HG02852 (cell line): ENCODE data around the gene JAZF1.
"Not testable (repeated sequence)": the region's sequence is repeated elsewhere in the genome, so short reads cannot be mapped to it uniquely, and the experiment has no call there.

ENCODE experiments used
- ATAC-seq: cut with Tn5 transposase; IDR thresholded peaks from one replicate; pipeline ENCODE4 v1.9.1; 2021; ENCODE audit warnings: mild to moderate bottlenecking, moderate library complexity; ENCODE audit not compliant: unreplicated experiment

JAZF1 gene

GRCh38 chr7:27863880-27864279 is 316.7 kb downstream of the JAZF1 start:
- no peak for ATAC-seq

GRCh38 chr7:27861747-27862146 is 318.8 kb downstream of the JAZF1 start:
- ATAC-seq, result no peak

- no peak for ATAC-seq
Observed at GRCh38 chr7:27860800-27861199, 319.8 kb downstream of the JAZF1 start.

GRCh38 chr7:27856703-27857485 is 323.7 kb downstream of the JAZF1 start:
- not testable (repeated sequence) for ATAC-seq

- no peak for ATAC-seq
Observed at GRCh38 chr7:27850531-27850930, 330.1 kb downstream of the JAZF1 start.

GRCh38 chr7:27846388-27846787 is 334.2 kb downstream of the JAZF1 start:
- ATAC-seq, result no peak

GRCh38 chr7:27843584-27844305 is 336.9 kb downstream of the JAZF1 start:
- ATAC-seq, result no peak

GRCh38 chr7:27842851-27843250 is 337.7 kb downstream of the JAZF1 start:
- no peak for ATAC-seq

GRCh38 chr7:27842094-27842692 is 338.4 kb downstream of the JAZF1 start:
- ATAC-seq, result no peak

GRCh38 chr7:27840760-27841364 is 339.7 kb downstream of the JAZF1 start:
- no peak for ATAC-seq

- ATAC-seq, result no peak
Observed at GRCh38 chr7:27840313-27840712, 340.3 kb downstream of the JAZF1 start.

- ATAC-seq, result no peak
Observed at GRCh38 chr7:27839099-27839498, 341.5 kb downstream of the JAZF1 start.

- ATAC-seq, result no peak
Observed at GRCh38 chr7:27836536-27836935, 344.1 kb downstream of the JAZF1 start.

GRCh38 chr7:27835376-27835775 is 345.2 kb downstream of the JAZF1 start:
- ATAC-seq, result no peak

- no peak for ATAC-seq
Observed at GRCh38 chr7:27834179-27834921, 346.2 kb downstream of the JAZF1 start.

- ATAC-seq, result no peak
Observed at GRCh38 chr7:27826357-27826756, 354.2 kb downstream of the JAZF1 start.

- no peak for ATAC-seq
Observed at GRCh38 chr7:27825891-27826290, 354.7 kb downstream of the JAZF1 start.

- no peak for ATAC-seq
Observed at GRCh38 chr7:27822245-27822644, 358.4 kb downstream of the JAZF1 start.

GRCh38 chr7:27812706-27813105 is 367.9 kb downstream of the JAZF1 start:
- no peak for ATAC-seq

- no peak for ATAC-seq
Observed at GRCh38 chr7:27810186-27810585, 370.4 kb downstream of the JAZF1 start.

- no peak for ATAC-seq
Observed at GRCh38 chr7:27808626-27809025, 372.0 kb downstream of the JAZF1 start.
